IPS-18a (cell line): ENCODE measurements around the gene CCDC93.
"Not testable (repeated sequence)": the region's sequence is repeated elsewhere in the genome, so short reads cannot be mapped to it uniquely, and the experiment has no call there.

Experiments
- H3K27ac ChIP-seq: one replicate; pipeline ENCODE4 v1.5.1; 2013; ENCODE audit warnings: low read length
- H3K27me3 ChIP-seq: one replicate; pipeline ENCODE4 v1.6.1; 2013; ENCODE audit warnings: mild to moderate bottlenecking, low read length; ENCODE audit not compliant: control insufficient read depth, insufficient read depth
- H3K36me3 ChIP-seq: one replicate; pipeline ENCODE4 v1.6.1; 2013; ENCODE audit warnings: low read depth, low read length; ENCODE audit not compliant: control insufficient read depth
- H3K4me1 ChIP-seq: one replicate; pipeline ENCODE4 v1.6.1; 2013; ENCODE audit warnings: low read depth, low read length; ENCODE audit not compliant: control insufficient read depth
- H3K4me3 ChIP-seq: one replicate; pipeline ENCODE4 v1.5.1; 2013; ENCODE audit warnings: low read length
- H3K9ac ChIP-seq: one replicate; pipeline ENCODE4 v1.6.1; 2013; ENCODE audit warnings: mild to moderate bottlenecking, low read length, moderate library complexity
- H3K9me3 ChIP-seq: one replicate; pipeline ENCODE4 v1.6.1; 2013; ENCODE audit warnings: low read depth, low read length; ENCODE audit not compliant: control insufficient read depth

CCDC93 gene

GRCh38 chr2:118044103-118044716 lies 30.3 kb upstream of the CCDC93 start:
- Histone ChIP-seq H3K9ac (no peak overlapping the region), H3K4me3 (no peak overlapping the region), H3K27ac (no peak overlapping the region), H3K4me1 (no peaks in the 10 kb centered on the region), H3K27me3 (no peaks in the 10 kb centered on the region), H3K9me3 (no peaks in the 10 kb centered on the region), H3K36me3 (no peaks in the 10 kb centered on the region)

DNA sequence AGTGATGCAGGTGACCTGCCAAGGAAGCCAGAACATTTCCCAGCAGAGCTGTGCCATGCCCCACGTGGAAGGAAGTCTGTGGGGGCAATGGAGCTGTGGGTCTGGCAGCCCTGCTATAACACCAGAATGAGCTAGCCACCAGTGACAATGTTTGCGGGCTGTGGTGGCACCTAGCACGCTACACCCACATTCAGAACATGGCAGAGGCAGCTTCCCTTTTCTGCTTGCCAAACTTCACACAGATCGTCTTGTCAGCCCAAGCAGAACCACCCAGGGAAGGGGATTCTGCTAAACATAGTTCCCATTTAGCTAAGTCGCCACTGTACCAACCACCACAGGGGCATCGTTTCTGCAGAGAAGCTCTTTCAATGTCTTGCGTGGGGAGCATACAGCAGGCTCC lies 27.0 kb upstream of the CCDC93 start:
- Histone ChIP-seq H3K27me3 (no peaks in the 10 kb centered on the region), H3K9me3 (no peaks in the 10 kb centered on the region), H3K9ac (no peak overlapping the region), H3K36me3 (no peaks in the 10 kb centered on the region), H3K4me1 (no peaks in the 10 kb centered on the region), H3K27ac (no peak overlapping the region), H3K4me3 (no peak overlapping the region)

- H3K9me3 ChIP-seq, result no peaks in the 10 kb centered on the region
- H3K9ac ChIP-seq, result no peak overlapping the region
- no peak overlapping the region for H3K27ac ChIP-seq
- no peaks in the 10 kb centered on the region for H3K36me3 ChIP-seq
- no peaks in the 10 kb centered on the region for H3K27me3 ChIP-seq
- no peak overlapping the region for H3K4me3 ChIP-seq
- H3K4me1 ChIP-seq, result peaks cover 6% of the 10 kb centered on the region
These were observed 18.5 kb upstream of the CCDC93 start for GRCh38 chr2:118032169-118033013.

- H3K4me1 ChIP-seq, result peaks cover 11% of the 10 kb centered on the region
- no peaks in the 10 kb centered on the region for H3K9me3 ChIP-seq
- no peak overlapping the region for H3K4me3 ChIP-seq
- H3K9ac ChIP-seq, result no peak overlapping the region
- H3K27ac ChIP-seq, result no peak overlapping the region
- no peaks in the 10 kb centered on the region for H3K27me3 ChIP-seq
- H3K36me3 ChIP-seq, result no peaks in the 10 kb centered on the region
These were observed 17.7 kb upstream of the CCDC93 start for GRCh38 chr2:118031566-118031965.

- no peak overlapping the region for H3K27ac ChIP-seq
These were observed 15.2 kb upstream of the CCDC93 start for GRCh38 chr2:118029025-118029424.

GRCh38 chr2:118021356-118021755 lies 7.5 kb upstream of the CCDC93 start:
- no peak overlapping the region for H3K4me3 ChIP-seq
- no peak overlapping the region for H3K9ac ChIP-seq
- H3K36me3 ChIP-seq, result no peaks in the 10 kb centered on the region
- no peak overlapping the region for H3K27ac ChIP-seq
- H3K27me3 ChIP-seq, result peaks cover 11% of the 10 kb centered on the region
- H3K9me3 ChIP-seq, result no peaks in the 10 kb centered on the region
- H3K4me1 ChIP-seq, result peaks cover 8% of the 10 kb centered on the region

More at GRCh38 chr2:118029025-118029424, 15.2 kb upstream of the CCDC93 start:
- H3K4me3 ChIP-seq, result no peak overlapping the region
- H3K9me3 ChIP-seq, result no peaks in the 10 kb centered on the region
- no peak overlapping the region for H3K9ac ChIP-seq
- no peaks in the 10 kb centered on the region for H3K36me3 ChIP-seq
- H3K4me1 ChIP-seq, result peaks cover 11% of the 10 kb centered on the region
- no peaks in the 10 kb centered on the region for H3K27me3 ChIP-seq

DNA sequence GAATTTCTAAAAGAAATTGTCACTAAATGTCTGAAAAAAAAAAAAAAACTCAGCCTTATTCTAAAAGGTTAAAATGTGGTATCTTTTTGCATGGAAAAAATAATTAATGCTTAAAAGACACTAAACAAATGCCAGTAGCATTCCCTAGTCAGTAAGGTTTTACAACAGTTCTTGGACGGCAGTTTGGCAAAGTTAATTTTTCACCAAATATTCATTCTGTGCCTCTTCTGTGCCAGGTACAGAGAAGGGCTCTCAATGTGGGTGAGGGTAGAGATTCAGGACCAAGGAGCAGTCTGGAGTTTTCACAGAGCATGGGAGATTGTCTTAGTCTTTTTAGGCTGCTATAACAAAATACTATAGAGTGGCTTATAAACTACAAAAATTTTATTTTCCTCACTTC lies 6.0 kb upstream of the CCDC93 start:
- Histone ChIP-seq H3K36me3 (no peaks in the 10 kb centered on the region), H3K27ac (no peak overlapping the region), H3K4me3 (no peak overlapping the region), H3K9ac (no peak overlapping the region), H3K27me3 (peaks cover 26% of the 10 kb centered on the region), H3K9me3 (no peaks in the 10 kb centered on the region), H3K4me1 (peaks cover 9% of the 10 kb centered on the region)

GRCh38 chr2:118016911-118017310 lies 3.0 kb upstream of the CCDC93 start:
- Histone ChIP-seq H3K9me3 (no peaks in the 10 kb centered on the region), H3K9ac (no peak overlapping the region), H3K36me3 (no peaks in the 10 kb centered on the region), H3K27ac (no peak overlapping the region), H3K4me1 (peaks cover 18% of the 10 kb centered on the region), H3K4me3 (no peak overlapping the region), H3K27me3 (peaks cover 39% of the 10 kb centered on the region)

DNA sequence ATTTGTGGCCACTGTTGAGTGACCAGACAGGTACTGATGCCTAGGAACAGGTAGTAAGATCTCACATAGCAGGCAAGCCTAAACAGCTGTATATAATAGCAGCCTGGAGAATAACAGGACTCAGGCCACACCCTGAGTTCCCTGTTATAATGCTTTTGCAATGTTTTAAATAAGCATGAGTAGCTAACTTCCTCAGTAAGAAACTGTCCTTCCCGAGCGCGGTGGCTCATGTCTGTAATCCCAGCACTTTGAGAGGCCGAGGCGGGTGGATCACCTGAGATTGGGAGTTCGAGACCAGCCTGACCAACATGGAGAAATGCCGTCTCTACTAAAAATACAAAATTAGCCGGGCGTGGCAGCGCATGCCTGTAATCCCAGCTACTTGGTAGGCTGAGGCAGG lies 1.9 kb upstream of the CCDC93 start:
- Histone ChIP-seq H3K4me1 (peaks cover 12% of the 10 kb centered on the region), H3K27me3 (peaks cover 39% of the 10 kb centered on the region)
- H3K9me3 ChIP-seq, H3K27ac ChIP-seq, H3K4me3 ChIP-seq, H3K36me3 ChIP-seq, H3K9ac ChIP-seq: not testable (repeated sequence)

GRCh38 chr2:118014492-118014824 lies 588 bp upstream of the CCDC93 start:
- Histone ChIP-seq H3K27me3 (peaks cover 35% of the 10 kb centered on the region), H3K9me3 (no peaks in the 10 kb centered on the region), H3K27ac (no peak overlapping the region), H3K4me3 (peak overlapping the region; percentile 97), H3K9ac (peak overlapping the region; percentile 52), H3K4me1 (peaks cover 10% of the 10 kb centered on the region), H3K36me3 (no peaks in the 10 kb centered on the region)

DNA sequence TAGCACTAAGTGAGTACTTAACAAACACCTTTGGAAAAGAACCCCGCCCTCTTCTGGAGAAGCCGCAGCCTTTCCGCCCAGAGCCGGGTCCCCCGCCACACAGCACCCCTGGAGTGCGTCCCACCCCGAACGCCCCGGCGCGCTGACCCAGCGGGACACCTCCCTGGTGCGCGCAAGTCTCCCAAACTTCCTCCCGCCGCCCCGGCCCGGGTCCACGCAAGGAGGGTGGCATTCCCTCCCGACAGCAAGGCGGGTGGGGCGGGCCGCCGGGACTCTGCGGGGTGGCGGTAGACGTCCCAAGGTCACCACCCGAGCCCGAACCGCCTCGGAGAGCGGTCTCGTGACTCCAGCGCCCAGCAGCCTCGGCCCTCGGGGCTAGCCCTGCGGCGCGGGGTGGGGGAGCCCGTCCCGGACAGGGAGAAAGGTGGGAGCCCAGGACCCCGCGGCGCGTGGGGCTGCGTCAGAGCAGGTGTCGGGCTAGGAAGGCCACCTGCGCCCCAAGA lies 598 bp downstream of the CCDC93 start:
- Histone ChIP-seq H3K9me3 (no peaks in the 10 kb centered on the region), H3K4me1 (peaks cover 10% of the 10 kb centered on the region), H3K27ac (no peak overlapping the region), H3K9ac (peak overlapping the region; percentile 59), H3K36me3 (peaks cover 3% of the 10 kb centered on the region), H3K27me3 (peaks cover 35% of the 10 kb centered on the region), H3K4me3 (peak overlapping the region; percentile 97)

- H3K27ac ChIP-seq, result no peak overlapping the region
These were observed 1.1 kb downstream of the CCDC93 start for GRCh38 chr2:118012778-118013177.

More at GRCh38 chr2:118012778-118013177, 1.1 kb downstream of the CCDC93 start:
- H3K4me3 ChIP-seq, result peak overlapping the region; percentile 97
- H3K9me3 ChIP-seq, result no peaks in the 10 kb centered on the region
- peaks cover 8% of the 10 kb centered on the region for H3K36me3 ChIP-seq
- H3K4me1 ChIP-seq, result peaks cover 10% of the 10 kb centered on the region
- peak overlapping the region; percentile 59 for H3K9ac ChIP-seq
- peaks cover 35% of the 10 kb centered on the region for H3K27me3 ChIP-seq
